Body of pancreas (tissue), 4 donors: Measurements from ENCODE around the gene FBL. TPM values are rescaled to one million over a fixed set of nuclear protein-coding genes. Genes with fewer than 3 reads are reported as not detected.

ENCODE experiments used
- ATAC-seq: fragments of 150-250 bp; one replicate; pipeline ENCODE4 v1.9.1; 2016
- DNase-seq, 4 donors: peaks; one replicate each; pipeline ENCODE4 v3.0.0-alpha.2; 2019
- H3K27ac ChIP-seq, 4 donors: fragments of 200-600 bp; sonication (generic); 1 replicate in 3 of 4; 2 replicates in 1 of 4; pipeline versions ENCODE4 v1.5.1 to v1.6.1; 2016 to 2019; ENCODE audit warnings: mild to moderate bottlenecking in 1 of 4, mixed read lengths in 1 of 4, moderate library complexity in 1 of 4
- H3K27me3 ChIP-seq, 2 donors: fragments of 200-600 bp; sonication (generic); one replicate each; pipeline ENCODE4 v1.6.0; 2016; ENCODE audit warnings: mild to moderate bottlenecking in 1 of 2
- H3K36me3 ChIP-seq, 2 donors: fragments of 200-600 bp; sonication (generic); replicated peaks in 1 of 2; 2 replicates each; pipeline ENCODE4 v1.5.1; 2016; ENCODE audit warnings: low read depth in 2 of 2; ENCODE audit not compliant: insufficient read depth in 1 of 2
- H3K4me1 ChIP-seq: fragments of 200-600 bp; sonication (generic); one replicate; pipeline ENCODE4 v1.6.0; 2016
- H3K4me3 ChIP-seq, 2 donors: fragments of 200-600 bp; sonication (generic); 1 replicate in 1 of 2; 2 replicates in 1 of 2; pipeline ENCODE4 v1.5.1; 2016 to 2019
- H3K9me3 ChIP-seq, 3 donors: fragments of 200-600 bp; sonication (generic); 1 replicate in 2 of 3; 2 replicates in 1 of 3; pipeline ENCODE4 v1.5.1; 2016
- POLR2A ChIP-seq, 3 donors: fragments of 450-650 bp; IDR thresholded peaks; one replicate each; pipeline ENCODE4 v1.6.1; 2016; ENCODE audit warnings: antibody characterized with exemption in 3 of 3, mild to moderate bottlenecking in 2 of 3
- WGBS, 2 donors: methylation state at CpG; one replicate each; pipeline ENCODE4 v1.1.5; 2017; 5-methylcytosine and 5-hydroxymethylcytosine counted together
- intact Hi-C: fragments of 100-400 bp; cut with DNase I; formaldehyde crosslinking; loops from one replicate; pipeline ENCODE4 v1.15.1; 2023
- total RNA-seq, 2 donors: library from RNA; depleted of rRNA; stranded (reverse); fragments of >200 nt; gene quantifications; one replicate each; pipeline ENCODE4 v1.1.0, GENCODE V29; 2016
- TF ChIP-seq, protein P1 (sequence below), 7 experiments: fragments of 450-650 bp in 4 of 7; fragments of 200-600 bp in 3 of 7; sonication (generic) in 3 of 7; IDR thresholded peaks; one replicate each; pipeline ENCODE4 v1.5.1; 2016 to 2019; ENCODE audit warnings: antibody characterized with exemption in 7 of 7

The FBL gene
- total RNA-seq, 2 donors from 2014 or later = 90.3 to 118 TPM

DNA sequence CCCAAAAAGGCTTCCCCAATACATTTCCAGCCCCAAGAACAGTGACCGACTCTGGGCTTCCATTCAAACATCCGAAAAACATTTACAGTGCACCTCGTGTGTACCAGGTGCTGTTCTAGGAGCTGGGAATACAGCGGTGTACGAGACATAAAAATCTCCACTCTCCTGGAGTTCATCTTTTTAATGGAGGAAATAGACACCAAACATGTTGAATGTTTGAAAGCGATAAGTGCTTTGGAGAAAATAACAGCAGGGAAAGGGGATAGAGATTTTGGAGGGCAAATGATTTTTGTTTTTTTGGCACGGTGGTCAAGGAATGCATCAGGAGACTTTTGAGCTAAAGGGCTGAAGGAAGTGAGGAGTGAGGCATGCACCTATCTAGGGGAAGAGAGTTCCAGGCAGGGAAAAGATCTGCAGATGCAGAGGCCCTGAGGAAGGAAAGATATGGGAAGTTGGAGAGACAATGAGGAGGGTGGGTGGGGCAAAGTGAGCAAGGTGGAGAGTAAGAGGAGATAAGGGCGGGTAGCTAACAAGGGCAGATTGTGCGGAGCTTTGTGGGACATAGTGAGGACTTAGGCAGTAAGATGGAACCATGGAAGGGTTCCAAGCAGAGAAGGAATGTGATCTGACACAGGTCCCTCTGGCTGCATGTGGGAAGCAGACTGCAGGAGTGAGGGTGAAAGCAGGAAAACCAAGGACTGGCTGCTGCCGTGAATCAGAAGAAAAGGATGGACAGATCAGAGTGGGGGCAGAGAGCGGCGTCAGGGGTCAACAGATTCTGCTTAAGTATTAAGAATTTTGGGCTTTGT is 703 bp upstream of the FBL start:
- intact Hi-C loops = no loop called here
- WGBS, 2 donors = 37 to 46% methylated on average over 12 of the region's 12 CpGs
- Histone ChIP-seq H3K27me3 (no peaks in the 10 kb centered on the region), H3K27ac (peak overlapping the region; percentile 48 to 87 (median 78)), H3K36me3 (no peaks in the 10 kb centered on the region), H3K9me3 (no peaks in the 10 kb centered on the region), H3K4me3 (peak overlapping the region; percentile 90 to 93), H3K4me1 (peaks cover 47% of the 10 kb centered on the region)
- peak; percentile 3 for ATAC-seq
- no peak for TF ChIP-seq POLR2A (IDR thresholded peaks at IDR 0.05)
- DNase-seq = no peak

DNA sequence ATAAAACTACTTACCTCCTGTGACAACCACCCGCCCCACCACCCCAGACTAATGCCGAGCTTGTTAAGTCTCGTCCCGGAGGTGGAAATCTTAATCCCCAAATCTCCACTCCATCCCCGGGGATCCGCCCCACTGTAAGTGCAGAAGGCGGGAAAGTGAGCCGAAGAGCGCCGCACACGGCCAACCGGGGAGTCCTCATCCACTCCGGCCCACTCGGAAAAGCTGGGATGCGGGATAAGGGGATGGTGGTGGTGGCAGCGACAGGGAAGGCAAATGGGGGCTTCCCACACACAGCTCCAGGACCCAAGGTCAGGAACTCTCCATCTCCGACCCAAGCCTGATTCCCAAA is 621 bp downstream of the FBL start:
- no peak for DNase-seq
- Histone ChIP-seq H3K27me3 (no peaks in the 10 kb centered on the region), H3K4me1 (peaks cover 47% of the 10 kb centered on the region), H3K36me3 (no peaks in the 10 kb centered on the region), H3K9me3 (no peaks in the 10 kb centered on the region), H3K4me3 (peak overlapping the region; percentile 90 to 93), H3K27ac (peak overlapping the region; percentile 48 to 87 (median 78))
- no peak for TF ChIP-seq POLR2A (IDR thresholded peaks at IDR 0.05)
- TF ChIP-seq, protein P1, sequence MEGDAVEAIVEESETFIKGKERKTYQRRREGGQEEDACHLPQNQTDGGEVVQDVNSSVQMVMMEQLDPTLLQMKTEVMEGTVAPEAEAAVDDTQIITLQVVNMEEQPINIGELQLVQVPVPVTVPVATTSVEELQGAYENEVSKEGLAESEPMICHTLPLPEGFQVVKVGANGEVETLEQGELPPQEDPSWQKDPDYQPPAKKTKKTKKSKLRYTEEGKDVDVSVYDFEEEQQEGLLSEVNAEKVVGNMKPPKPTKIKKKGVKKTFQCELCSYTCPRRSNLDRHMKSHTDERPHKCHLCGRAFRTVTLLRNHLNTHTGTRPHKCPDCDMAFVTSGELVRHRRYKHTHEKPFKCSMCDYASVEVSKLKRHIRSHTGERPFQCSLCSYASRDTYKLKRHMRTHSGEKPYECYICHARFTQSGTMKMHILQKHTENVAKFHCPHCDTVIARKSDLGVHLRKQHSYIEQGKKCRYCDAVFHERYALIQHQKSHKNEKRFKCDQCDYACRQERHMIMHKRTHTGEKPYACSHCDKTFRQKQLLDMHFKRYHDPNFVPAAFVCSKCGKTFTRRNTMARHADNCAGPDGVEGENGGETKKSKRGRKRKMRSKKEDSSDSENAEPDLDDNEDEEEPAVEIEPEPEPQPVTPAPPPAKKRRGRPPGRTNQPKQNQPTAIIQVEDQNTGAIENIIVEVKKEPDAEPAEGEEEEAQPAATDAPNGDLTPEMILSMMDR (IDR thresholded peaks at IDR 0.05) = no peak
- WGBS, 2 donors = 0% methylated on average over 2 to 17 of the region's 17 CpGs
- peak; percentile 9 for ATAC-seq
- intact Hi-C loops = no loop called here

DNA sequence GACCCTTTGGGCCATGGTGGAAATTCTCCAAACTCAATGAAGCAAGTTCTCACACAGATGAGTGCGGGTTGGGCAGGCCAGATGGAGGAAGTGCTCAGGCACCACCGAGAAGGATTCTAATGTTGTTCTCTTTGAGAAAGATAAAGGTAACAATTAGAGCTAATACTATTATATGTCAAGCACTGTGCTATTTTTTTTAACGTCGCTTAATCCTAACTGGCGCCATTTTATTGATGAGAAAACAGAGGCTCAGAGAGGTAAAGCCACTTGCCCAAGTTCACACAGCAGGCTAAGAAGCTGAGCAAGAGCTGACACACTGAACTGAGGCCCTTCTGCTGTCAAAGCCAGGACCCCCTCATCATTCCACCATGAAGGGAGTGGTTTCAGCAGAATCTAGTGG is 1.0 kb downstream of the FBL start:
- no peak for ATAC-seq
- intact Hi-C loops = no loop called here
- H3K9me3 ChIP-seq = no peaks in the 10 kb centered on the region
- no peaks in the 10 kb centered on the region for H3K36me3 ChIP-seq
- H3K4me3 ChIP-seq = peak overlapping the region; percentile 90 to 93
- TF ChIP-seq POLR2A (IDR thresholded peaks at IDR 0.05) = no peak
- no peak for DNase-seq
- no peak overlapping the region for H3K27ac ChIP-seq
- 20 to 31% methylated on average over 5 of the region's 5 CpGs for WGBS, 2 donors
- no peaks in the 10 kb centered on the region for H3K27me3 ChIP-seq
- peaks cover 47% of the 10 kb centered on the region for H3K4me1 ChIP-seq

DNA sequence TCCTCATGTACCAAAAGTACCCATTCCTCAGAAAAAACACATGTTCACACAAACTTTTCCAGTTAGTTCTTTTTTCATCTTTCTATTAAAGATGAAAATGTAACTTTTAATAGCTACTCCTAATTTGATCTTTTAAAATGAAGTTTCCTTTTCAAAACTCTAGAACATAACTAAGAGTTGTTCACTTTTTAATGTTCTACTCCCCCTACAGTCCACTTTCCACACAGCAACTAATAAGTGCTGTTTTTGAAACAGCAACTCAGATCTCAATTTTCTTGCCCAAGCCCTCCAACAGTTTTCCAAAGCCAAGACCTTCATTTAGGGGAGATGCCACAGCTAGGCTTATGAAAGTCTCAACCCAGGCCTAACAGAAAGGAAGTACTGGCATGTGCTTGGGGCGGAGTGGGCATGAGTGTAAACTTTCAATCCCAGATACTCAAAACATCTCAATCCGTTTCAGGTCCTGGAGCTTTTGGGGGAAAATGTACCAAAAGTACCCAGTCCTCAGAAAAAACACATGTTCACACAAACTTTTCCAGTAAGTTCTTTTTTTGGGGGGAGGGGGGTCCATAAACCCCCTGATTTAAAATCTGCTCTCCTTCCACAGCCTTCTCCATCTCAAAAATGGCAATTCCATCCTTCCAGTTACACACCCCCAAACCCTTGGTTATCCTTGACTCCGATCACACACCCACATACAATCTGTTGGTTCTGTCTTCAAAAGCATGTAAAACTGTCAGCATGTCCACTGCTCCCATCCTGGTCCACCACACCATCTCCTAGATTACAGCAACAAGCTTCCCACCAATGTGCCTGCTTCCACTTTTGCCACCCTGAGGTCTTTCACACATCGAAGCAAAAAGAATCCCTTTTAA is 2.0 kb downstream of the FBL start:
- no peak overlapping the region for H3K27ac ChIP-seq
- H3K9me3 ChIP-seq = no peaks in the 10 kb centered on the region
- no peak for TF ChIP-seq POLR2A (IDR thresholded peaks at IDR 0.05)
- TF ChIP-seq, protein P1 (IDR thresholded peaks at IDR 0.05) = peak in 6 of 7 experiments; percentile 49 to 63 (median 57)
- intact Hi-C loops = no loop called here
- WGBS, 2 donors = 43 to 53% methylated on average over 4 of the region's 4 CpGs
- ATAC-seq = no peak
- peaks cover 0 to 5% of the 10 kb centered on the region in 2 donors for H3K36me3 ChIP-seq
- H3K27me3 ChIP-seq = no peaks in the 10 kb centered on the region
- peak in 1 of 4 donors; percentile 40 for DNase-seq
- no peak overlapping the region for H3K4me3 ChIP-seq
- peaks cover 47% of the 10 kb centered on the region for H3K4me1 ChIP-seq

DNA sequence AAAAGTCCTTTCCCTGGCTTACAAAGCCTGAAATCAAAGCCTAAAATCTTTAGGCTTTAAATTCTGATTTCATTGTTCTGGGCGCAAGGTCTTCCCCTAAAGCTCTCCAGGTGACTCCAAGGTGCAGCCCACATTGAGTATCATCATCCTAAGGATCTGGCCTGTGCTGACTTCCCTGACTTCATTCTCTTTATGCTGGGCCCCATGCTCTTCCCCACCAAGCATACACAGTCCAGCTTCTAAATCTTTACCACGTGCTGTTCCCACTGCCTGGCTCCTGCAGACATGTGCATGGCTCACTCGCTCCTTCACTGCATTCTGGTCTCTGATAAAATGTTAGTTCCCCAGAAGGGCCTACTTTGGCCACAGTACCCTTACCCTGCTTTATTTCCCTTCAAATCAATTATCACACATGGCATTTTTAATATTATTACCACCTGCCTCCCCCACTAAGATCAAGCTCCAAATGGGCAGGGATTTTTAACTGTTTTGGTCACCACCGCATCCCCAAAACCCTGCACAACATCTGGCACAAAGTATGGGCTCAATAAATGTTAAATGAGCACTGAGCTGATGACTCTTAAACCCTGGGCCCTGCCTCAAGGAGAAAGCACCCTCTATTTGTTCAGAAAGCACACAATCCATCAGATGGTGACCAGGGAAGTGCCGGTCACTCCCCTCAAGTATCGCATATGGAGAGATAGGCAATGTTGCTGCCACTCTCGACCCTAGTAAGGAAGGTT is 3.3 kb downstream of the FBL start:
- no peak for DNase-seq
- ATAC-seq = no peak
- Histone ChIP-seq H3K27ac (no peak overlapping the region), H3K36me3 (peaks cover 0 to 10% of the 10 kb centered on the region in 2 donors), H3K9me3 (no peaks in the 10 kb centered on the region), H3K4me3 (no peak overlapping the region), H3K27me3 (no peaks in the 10 kb centered on the region), H3K4me1 (peaks cover 47% of the 10 kb centered on the region)
- intact Hi-C loops = no loop called here
- TF ChIP-seq, protein P1 (IDR thresholded peaks at IDR 0.05) = no peak
- no peak for TF ChIP-seq POLR2A (IDR thresholded peaks at IDR 0.05)
- WGBS, 2 donors = 76% methylated on average over 5 to 7 of the region's 7 CpGs
